Posterior cingulate gyrus (tissue), 11 donors: Measurements from ENCODE around the gene KLHL40.
"Not testable (repeated sequence)": the region's sequence is repeated elsewhere in the genome, so short reads cannot be mapped to it uniquely, and the experiment has no call there.

Source experiments
- DNase-seq, 10 donors: peaks; one replicate each; pipeline versions ENCODE4 v3.0.0 to v3.0.0-alpha.2; 2020 to 2021; ENCODE audit warnings: mixed read lengths in 3 of 10
- intact Hi-C: fragments of 100-400 bp; cut with DNase I; formaldehyde crosslinking; loops from one replicate; pipeline ENCODE4 v1.15.1; 2023

Gene KLHL40

DNA sequence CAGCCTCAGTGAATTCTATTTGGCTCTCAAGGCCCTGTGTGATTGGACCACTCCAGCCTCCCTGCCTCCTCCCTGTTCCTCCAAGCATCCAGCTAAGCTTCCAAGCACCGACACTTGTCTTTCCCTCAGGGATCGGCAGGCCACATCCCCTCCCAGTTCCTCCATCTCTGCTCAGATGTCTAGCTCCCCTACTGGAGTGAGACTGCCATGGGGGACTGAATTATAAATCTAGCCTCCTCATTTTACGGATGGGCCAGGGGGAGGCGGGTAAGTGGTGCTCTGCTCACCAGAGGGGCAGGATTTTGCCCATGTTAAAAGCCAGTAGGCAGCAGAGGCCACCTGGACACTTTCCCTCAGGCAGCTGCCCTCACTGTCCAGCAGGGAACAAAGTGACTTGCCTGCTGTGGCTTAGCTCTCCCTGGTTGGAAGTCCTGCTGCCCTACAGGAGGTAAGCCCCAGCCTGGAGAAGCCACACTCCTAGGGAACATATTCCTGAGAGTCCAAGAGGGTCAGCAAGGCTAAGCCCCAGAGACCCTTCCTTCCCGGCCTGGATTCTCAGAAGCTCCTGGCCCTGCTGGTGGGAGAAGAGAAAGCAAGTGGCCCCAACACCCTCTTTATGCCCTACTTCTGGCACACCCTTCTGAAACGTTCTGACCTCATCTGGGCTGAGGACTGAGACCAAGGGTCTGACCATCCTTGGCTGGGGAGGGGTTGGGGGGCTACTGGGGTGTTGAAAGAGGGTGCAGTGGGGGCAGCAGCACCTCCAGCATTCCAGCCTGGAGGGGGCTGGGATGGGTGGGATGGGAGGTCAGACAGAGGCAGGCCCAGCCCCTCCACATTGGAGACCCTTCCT, 26.4 kb downstream of the KLHL40 start:
- intact Hi-C loops, result no loop called here
- peak in 6 of 10 donors; percentile 5 to 60 (median 18) for DNase-seq

DNA sequence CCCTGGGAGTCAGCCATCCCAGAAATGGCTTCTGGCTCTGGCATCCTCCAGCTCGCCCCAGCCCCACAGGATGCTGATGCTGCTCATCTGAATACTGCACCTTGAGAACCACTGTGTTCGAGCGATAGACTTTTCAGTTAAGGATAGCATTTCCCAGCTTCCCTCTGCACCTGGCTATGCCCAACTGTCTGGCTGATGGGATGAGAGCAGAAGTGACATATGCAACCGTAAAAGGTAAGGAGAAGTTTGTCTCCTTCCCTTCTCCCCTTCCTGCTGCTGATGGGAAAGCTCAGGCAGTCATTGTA, 27.0 kb downstream of the KLHL40 start:
- peak in 2 of 10 donors; percentile 1 to 5 for DNase-seq
- intact Hi-C loops, result no loop called here

DNA sequence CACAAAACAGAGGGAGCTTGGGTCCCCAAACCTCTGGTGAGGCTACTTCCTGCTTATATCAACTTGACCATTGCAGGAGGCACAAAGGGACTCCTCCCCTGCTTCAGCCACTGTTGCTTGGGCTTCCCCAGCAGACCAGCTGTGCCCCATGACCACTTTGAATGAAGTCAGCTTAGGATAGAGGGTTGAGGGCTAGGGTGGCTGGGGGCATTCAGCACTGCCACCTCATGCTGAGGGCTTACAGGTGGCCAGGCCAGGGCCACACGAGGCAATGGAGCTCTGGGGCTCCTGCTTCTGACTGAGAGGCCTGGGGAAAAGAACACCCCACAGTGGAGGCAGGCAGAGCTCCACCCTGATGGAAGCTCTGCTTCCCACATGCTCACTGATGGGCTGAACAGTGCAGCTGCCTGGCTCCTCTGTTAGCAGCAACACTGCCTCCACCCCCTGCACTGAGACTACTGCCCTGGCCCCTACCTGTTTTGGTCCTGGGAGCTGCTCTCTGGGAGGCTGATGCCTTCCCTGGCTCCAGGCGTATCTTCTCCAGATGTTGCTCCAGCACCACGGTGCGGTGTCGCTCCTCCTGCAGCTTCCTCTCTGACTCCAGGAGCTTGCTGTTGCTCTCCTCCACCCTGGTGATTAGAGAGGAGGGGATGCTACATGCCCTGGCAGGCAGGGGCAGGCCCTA, 27.5 kb downstream of the KLHL40 start:
- intact Hi-C loops, result no loop called here
- peak in 6 of 10 donors; percentile 5 to 77 (median 12) for DNase-seq

DNA sequence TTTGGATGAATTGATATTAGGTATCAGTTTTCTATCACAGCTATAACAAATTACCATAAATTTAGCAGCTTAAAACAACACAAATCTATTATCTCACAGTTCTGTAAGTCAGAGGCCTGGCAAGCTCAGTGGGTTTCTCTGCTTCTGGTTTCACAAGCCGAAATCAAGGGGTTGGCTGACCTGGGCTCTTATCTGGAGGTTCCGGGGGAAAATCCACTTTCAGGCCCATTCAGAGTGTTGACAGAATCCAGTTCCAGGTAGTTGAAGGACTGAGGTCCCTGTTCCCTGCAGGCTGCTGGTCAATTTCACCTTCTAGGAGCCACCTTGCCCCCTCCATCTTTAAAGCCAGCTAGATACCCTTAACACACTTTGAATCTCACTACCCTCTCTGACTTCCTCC, 28.4 kb downstream of the KLHL40 start:
- peak in 1 of 10 donors; percentile 6 for DNase-seq
- intact Hi-C loops, result no loop called here

DNA sequence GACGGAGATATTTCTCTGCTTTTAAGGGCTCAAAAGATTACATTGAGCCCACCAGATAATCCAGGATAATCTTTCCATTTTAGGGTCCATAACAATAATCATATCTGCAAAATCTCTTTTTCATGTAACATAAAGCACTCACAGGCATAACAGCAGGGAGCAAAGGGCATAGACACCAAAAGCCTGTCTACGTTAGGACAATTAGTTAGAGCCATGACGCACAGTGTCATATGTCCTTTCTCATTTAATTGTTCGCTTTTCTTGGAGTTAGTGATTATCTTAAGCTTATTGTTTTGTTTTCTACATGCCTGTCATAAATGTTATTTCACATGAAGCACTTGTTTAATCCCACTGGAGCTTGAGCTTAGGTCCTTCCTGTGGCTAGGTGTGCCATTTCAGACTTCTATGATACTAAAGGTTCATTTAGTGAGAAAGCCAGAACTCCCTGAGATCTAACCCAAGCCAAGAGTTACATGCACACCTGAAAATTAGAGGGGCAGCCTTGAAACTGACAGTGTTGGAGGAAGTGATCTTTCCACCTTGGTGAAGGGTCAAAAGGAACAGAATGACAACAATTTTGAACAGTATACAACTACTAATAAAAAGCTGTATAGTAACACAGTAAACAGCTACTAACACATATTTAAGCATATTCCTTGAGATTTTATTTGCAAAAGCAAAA, 29.0 kb downstream of the KLHL40 start:
- intact Hi-C loops, result no loop called here
- no peak for DNase-seq

DNA sequence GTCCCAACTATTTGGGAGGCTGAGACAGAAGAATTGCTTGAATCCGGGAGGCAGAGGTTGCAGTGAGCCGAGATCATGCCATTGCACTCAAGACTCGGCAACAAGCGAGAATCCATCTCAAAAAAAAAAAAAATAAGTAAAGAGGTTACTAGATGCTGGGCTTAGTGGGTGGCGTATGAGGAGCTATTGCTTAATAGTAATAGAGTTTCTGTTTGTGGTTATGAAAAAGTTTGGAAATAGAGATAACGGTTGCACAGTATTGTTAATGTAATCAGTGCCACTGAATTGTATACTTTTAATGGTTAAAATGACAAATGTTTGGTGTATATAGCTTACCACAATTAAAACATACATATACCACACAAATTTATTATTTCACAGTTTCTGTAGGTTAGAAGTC, 32.0 kb downstream of the KLHL40 start:
- DNase-seq, result no peak

DNA sequence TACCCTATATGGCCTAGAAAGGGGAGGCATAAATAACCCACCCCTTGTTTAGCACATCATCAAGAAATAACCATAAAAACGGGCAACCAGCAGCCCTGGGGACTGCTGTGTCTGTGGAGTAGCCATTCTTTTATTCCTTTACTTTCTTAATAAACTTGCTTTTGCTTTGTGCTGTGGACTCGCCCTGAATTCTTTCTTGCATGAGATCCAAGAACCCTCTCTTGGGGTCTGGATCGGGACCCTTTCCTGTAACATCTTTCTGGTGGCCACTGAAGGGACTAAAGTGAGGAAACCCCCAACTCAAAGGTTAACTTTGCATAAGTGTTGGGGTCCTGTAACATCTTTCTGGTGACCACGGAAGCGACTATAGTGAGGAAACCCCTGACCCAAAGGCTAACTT, 33.0 kb downstream of the KLHL40 start:
- intact Hi-C loops, result no loop called here
- peak in 1 of 10 donors; percentile 3 for DNase-seq

More for the DNA sequence above, 32.0 kb downstream of the KLHL40 start:
- intact Hi-C loops, result no loop called here

DNA sequence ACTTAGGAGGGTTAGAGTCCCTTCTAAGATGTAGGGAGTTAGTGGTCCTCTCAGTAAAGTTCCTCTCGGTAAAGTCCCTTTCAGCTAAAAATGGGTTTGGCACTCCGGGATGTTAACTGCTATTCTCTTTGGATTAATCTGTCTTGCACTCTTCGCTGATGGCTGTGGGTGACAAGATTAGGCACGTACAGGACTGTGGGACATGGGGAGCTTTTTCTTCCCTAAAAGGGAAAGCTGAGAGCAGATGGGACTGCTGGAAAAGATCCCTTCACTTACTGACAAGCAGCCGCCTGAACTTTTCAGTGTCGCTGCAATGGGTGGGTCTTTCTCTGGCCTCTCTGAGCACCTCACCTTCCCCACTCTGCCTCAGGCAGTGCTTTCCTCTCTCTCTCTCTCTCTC, 33.7 kb downstream of the KLHL40 start:
- peak in 1 of 10 donors; percentile 1 for DNase-seq
- intact Hi-C loops, result no loop called here

DNA sequence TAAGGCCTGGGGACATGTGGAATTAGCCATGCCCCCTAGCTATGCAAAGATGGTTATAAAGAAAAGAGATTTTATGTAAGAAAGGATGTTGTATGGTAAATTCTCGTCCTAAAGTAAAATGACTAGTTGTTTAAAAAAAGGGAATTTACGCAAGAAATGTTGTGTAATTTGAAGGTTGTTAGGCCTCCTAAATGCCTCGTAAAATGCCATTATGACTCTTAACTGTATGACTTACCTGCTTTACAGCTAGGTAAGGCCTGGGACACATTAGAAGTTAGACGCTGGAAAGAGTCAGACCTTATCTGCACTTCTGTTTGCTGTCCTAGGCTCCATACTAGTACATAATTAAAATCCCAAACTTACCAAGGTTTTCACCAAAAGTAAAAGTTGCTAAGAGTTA, 34.8 kb downstream of the KLHL40 start:
- intact Hi-C loops, result no loop called here
- no peak for DNase-seq

DNA sequence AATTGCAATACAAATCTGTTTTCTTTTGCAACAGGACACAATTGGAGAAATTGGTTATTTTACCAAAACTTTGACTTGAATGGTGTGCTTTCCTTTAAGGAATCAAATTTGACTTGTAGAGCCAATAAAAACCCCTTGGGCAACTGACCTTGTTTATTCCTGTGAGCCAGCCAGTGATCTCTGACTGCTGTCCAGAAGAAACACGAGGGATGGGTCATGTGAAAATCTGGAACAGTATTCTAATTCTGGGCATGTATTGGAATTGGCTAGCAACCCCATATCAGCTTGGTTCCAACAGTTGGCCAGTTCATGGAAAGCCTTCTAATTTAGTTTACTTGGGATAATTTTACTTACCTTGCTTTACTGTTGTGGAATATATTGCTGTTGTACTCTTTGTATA, 36.4 kb downstream of the KLHL40 start:
- peak in 3 of 10 donors; percentile 29 to 48 (median 42) for DNase-seq
- intact Hi-C loops, result no loop called here

DNA sequence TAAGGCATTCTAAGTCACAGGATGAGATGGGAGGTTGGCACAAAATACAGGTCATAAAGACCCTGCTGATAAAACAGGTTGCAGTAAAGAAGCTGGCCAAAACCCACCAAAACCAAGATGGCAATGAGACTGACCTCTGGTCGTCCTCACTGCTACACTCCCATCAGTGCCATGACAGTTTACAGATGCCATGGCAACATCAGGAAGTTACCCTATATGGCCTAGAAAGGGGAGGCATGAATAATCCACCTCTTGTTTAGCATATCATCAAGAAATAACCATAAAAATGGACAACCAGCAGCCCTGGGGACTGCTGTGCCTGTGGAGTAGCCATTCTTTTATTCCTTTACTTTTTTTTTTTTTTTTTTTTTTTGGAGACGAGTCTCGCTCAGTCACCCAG, 37.1 kb downstream of the KLHL40 start:
- intact Hi-C loops, result not testable (repeated sequence)
- peak in 2 of 10 donors; percentile 9 for DNase-seq

DNA sequence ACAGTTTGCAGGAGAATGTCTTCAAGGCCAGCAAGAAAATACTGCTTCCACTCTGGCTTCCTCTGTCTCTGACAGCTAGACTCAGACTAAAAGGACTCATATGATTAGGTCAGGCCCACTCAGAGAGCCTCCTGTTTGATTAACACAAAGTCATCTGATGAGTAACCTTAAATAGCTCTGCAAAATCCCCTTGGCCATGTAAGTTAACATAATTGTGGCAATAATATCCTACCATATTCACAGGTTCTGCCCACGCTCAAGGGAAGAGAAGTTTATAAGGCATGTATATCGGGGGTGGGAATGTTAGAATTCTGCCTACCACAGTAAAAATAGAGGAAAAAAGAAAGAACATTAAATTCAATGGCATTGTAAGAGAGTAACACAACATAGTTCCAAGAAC, 37.9 kb downstream of the KLHL40 start:
- intact Hi-C loops, result no loop called here
- DNase-seq, result no peak

DNA sequence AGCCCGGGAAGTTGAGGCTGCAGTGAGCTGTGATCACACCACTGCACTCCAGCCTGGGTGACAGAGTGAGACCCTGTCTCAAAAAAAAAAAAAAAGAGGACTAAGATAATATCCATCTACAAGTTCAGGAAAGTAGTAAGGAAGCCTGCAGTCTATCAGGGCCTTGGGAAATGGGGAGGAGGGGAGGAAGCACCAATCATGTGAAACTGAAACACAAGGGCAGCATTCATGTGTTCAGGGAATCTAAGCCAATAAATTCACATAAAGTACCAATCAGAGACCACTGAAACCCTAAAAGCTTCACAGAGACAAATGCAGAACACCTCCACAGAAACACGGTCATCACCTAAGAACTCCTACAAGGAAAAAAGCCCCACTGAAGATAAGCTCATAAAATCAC, 40.1 kb downstream of the KLHL40 start:
- peak in 3 of 10 donors; percentile 37 to 85 (median 56) for DNase-seq
- intact Hi-C loops, result no loop called here

DNA sequence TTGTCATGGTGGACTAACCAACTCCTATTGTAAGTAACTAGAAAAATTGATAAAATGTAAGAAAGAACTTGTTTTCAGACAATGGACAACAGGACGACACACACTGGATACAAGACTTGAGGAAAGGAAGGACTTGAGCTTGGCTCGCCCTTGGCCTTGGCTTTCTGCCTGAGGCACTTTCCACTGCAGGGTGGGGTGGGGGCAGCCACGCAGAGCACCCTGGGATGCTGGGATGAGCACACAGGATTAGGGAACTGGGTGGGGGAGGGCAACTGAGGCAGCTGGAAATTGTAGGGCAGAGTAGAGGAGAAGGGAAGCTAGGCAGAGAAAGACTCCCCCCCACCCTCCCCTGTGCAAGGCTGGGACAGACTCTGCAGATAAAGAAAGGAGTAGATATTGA, 42.7 kb downstream of the KLHL40 start:
- DNase-seq, result peak in 5 of 10 donors; percentile 63 to 90 (median 66)
- intact Hi-C loops, result no loop called here

DNA sequence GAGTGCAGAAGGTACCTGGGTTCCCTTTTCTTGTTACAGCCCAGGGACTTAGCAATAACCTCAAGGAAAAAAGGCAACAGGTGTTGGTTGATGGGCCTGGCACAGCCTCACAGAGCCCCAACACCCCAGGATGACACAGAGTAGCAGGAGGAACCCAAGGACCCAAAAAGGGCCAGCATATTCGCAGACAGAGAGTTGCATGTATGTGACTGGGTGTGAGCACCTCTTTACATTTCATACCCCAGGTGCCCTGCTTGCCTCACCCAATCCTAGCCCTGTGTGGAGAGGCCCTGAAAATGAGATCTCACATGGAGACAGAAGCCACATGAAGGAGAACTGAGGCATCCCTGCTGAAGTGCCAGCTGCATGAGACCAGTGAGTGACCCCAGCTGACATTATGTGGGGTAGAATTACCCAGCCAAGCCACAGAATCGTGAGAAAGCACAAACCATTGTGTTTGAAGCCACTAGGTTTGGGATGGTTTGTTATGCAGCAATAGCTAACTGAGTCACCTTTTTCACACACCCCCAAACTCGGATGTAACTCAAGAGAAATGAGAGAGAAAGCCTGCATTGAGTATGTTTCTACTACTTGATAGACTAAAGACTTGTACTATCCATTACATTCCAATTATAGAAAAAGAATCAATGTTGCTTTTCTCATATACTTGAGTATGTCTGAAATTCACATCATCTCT, 43.5 kb downstream of the KLHL40 start:
- peak in 3 of 10 donors; percentile 17 to 40 (median 35) for DNase-seq
- intact Hi-C loops, result no loop called here

DNA sequence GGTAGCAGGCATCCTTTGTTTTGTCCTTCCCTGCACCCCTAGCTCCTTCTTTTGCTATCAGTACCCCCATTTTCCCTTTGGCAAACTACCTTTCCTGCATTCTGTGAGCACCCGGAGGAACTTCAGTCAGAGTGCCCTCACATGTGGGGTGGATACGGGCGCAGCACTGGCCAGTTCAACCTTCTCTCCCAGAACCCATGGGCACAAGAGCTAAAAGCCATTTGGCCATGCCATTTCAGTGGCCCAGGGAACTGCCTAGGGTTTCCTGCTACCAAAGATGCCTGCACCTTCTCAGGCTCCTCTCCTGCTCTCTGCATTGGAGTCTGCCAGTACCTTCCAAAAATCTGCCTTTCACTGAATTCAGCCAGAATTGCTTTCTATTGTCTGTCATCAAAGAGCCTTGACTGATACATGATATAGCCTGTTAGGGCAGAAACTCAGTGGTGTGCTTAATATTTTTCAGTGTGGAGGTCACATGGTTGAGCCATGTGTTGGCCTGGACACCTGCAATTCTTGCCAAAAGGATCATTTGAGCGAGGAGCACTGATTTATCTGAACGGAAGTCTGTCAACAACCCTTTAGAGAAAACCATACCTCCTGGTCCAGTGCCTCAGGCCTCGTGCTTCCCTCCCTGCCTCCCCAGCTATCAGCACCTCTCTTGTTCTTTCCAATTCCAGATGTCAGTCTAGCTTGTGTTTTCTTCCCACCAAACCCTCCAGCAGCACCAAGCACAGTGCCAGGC, 44.2 kb downstream of the KLHL40 start:
- intact Hi-C loops, result no loop called here
- peak in 1 of 10 donors; percentile 45 for DNase-seq

DNA sequence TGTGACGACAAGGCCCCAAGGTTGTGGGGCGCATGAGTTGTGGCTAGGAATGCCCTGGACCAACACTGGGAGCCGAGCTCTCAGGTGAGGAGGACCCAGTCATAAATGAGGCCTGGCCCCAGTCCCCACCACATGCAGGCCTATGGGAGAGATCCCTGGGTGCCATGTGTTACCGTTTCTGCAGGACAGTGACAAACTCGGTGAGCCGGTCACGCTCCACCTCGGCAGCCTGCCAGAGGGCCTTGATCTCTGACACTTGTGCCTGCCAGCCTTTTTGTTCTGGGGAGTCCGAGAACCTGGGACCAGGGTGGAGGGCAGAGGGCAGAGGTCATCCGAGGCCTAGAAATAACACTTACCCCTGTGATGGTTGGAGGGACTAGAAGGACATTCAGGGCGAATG, 45.0 kb downstream of the KLHL40 start:
- peak in 2 of 10 donors; percentile 55 to 59 for DNase-seq
- intact Hi-C loops, result no loop called here

DNA sequence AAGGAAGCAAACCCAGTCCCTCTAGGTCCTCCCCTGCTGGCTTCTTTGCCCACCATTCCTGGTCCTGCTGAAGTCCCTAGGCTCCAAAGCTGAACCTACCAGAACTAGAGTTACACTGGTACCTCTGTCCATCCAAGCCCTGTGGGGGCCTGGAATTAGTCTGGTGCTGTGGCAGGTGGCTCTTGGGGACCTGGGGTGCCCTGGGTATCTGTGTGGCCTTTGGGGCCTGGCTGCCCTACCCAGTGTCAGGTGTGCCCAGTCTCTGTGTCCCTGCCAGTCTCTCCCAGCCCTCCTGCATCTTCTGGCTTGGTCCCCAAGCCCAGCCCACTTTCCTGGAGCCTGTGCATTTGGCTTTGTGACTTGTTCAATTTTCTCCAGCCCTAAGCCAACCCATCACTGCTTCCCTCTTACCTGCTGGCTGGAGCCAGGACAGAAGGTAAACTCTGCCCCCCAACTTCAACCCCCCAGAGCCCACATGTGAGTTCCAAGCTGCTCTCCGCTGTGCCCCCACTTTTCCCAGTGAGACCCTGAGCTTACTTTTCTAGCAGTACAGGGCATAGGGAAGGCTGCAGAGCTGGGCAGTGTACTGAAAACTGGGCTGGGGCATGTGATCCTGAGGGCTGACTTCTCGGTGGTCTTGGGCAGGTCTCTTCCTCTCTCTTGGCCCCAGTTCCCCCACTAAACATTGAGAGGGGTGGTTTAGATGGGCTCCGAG, 45.5 kb downstream of the KLHL40 start:
- intact Hi-C loops, result no loop called here
- DNase-seq, result peak in 1 of 10 donors; percentile 54

DNA sequence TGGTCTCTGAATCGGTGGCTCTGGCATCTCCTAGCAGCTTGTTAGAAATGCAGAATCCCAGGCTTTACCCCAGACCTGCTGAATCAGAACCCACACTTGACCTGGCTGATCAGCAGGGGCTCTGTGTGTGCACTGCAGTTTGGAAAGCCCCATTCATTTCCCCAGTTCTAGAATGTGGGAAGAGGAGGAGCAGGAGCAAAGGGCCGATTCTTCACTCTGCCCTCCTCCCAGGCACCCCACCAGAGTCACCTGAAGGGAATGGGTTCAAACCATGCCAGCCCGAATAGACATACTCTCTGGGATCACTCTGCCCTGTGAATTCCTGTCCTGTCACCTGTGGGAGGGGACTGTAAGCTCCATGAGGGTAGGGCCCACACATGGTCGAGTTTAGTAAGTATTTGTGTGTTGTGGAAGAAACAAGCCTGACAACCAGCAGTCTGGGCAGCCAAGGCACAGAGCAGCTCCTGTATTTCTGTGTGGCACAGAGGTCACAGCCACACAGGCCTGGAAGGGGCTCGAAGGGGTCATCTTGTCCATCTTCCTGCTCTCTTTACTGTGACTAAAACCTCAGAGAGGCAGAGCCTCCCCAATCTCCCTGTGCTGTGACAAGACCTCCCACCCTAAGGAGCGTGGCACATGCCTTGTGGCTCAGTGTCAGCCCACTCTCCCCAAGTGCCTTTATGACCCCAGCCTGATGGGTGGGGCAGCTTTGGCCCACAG, 46.3 kb downstream of the KLHL40 start:
- intact Hi-C loops, result no loop called here

More for the DNA sequence above, 46.3 kb downstream of the KLHL40 start:
- peak in 2 of 10 donors; percentile 30 to 72 for DNase-seq
